CD4-positive, alpha-beta T cell treated with Interleukin-2 at 100 ng/mL for 4 hours (primary cell): ENCODE data around the gene TRIM2.
"Not testable (repeated sequence)": the region's sequence is repeated elsewhere in the genome, so short reads cannot be mapped to it uniquely, and the experiment has no call there.

Experiments used
- DNase-seq: peaks from one replicate; pipeline ENCODE4 v3.0.0-alpha.2; 2020; ENCODE audit warnings: low spot score

TRIM2 gene

DNA sequence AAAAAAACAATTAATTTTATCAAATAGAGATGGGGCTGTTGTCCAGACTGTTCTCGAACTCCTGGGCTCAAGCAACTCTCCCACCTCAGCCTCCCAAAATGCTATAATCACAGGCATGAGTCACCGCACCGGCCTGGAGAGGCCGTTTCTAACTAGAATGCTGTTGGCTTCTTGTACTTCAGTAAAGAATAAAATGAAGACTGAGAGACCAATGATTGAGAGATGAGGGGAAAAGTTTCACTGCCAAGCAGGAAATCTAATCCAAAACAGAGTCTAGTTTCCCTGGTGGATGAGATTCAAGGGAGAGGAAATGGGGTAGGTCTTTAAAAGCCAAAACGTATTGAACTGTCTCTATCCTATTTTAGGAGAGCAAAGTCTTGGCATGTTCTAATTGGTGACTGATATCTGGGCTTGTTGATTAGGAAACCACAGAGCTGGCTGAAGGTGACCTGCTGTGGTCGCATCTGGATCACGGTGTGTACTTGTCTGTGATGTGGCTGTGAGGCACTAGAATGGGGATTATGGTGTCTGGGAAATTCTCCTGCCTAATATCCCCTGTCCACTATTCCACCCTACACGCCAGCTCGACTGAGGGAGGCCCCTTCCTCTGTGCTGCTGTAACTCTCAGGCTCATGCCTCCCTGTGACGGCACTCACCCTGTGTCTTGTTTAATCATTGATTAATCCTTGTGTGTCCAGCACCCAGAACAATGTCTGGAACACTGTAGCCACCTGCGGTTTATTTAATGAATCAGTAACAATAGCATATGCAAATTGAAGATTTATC, 15.0 kb upstream of the TRIM2 start:
- DNase-seq: no peak

DNA sequence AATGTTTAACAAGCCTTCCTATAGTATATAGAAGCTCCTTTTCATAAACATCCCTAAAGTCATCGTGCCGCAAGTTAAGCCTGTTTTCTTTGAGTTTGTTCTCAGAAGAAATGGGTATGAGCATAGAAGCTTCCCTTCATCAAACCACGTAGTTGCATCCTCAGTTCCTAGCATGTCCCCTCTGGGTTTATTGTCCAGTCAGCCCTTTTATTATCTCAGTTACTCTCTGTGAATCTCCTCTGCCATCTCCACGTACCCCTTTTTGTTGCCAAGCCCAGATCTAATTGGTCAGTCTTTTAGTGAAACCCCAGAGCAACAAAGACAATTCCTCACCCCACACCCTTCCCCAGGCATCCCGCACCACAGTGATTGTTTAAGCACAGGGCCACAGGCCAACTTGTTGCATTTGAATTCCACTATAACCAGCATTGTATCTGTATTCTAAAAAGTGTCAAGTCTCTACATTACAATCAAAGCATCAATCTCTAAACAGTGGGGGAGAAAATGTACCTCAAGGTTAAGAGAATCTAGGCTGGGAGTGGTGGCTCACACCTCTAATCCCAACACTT, 12.4 kb upstream of the TRIM2 start:
- no peak for DNase-seq

DNA sequence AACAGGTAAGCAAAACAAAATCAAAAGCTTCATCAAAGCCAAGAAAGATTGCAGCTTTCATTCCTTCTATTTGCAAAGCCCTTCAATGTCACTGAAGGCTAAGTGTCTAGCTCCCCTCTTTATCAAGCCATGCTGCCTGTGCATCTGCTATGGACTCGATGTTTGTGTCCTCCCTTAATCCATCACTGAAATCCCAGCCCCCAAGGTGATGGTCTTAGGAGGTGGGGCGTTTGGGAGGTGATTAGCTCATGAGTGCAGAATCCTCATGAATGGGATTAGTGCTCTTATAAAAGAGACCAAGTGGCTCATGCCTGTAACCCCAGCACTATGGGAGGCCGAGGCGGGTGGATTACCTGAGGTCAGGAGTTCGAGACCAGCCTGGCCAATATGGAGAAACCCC, 6.9 kb upstream of the TRIM2 start:
- DNase-seq: no peak

DNA sequence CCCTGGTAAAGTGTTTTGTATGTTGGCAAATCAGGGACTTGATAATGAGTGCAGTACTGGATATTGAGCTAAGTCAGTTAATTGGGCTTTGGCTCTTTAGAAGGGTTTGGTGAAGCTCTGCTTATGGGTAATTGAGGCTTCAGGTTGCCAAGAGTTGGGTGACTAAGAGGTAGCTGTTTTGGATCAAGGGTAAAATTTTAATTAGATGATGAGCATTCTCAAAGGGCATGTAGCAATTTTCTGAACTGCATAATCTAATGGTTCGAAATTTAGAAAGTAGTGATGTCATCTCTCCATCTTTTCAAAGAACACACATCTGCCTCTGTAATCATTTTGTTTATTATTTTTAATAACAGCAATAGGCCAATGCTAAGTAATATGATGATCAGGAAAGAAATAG, 5.5 kb upstream of the TRIM2 start:
- no peak for DNase-seq

DNA sequence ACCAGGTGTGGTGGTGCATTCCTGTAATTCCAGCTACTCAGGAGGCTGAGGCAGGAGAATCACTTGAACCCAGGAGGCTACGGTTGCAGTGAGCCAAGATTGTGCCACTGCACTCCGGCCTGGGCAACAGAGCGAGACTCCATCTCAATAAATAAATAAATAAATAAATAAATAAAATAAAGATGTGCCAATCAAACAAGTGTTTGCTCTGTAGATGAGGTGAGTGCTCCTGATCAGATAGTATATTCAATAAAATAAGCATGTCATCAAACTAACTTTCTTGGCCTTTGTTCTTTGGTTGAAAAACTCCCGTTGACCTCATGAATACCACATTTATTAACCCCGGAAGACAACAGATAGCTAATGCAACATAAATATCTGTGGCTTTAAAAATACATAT, 497 bp upstream of the TRIM2 start:
- DNase-seq: not testable (repeated sequence)

DNA sequence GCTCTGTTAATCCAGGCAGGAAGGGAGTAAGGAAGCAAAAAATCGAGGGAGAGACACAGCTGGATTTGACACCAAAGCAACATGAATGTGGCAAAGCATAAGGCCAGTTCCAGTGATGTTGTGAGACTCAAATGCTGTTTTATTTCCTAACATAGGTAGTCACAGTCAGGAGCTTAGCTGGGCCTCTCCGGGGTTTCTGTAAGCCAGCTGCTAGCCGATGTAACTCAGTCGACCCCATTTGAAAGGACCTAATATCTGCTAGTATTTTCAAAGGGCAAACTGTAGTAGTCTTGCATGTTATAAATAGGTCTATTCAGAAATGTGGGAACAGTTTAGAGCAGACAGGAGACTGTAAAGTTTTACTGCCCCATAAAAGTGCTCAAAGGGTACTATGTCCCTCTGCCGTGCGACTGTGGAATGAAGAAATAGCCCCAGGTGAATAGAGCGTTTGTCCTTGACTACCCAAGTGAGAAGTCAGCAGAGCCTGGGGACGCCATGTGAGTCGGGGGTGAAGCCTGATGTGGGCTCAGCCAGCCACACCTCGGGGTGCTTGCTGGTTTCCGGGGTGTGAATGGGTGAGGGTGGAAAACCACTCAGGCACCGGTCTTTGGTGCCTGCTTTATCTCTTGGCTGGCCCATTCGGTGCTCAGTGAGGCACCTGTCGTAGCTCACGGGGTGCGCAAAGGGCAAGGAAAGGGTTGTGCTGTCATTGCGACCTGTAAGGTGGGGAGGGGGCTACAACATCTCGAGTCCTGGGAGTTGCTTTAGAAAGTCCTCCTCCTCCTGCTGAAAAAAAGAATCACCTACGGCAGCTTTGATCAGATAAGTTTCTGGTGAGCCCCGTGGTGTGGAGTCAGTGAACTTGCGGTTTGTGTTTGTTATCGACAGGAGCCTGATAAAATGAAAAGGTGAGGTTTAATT, 745 bp downstream of the TRIM2 start:
- DNase-seq: peak; percentile 48

DNA sequence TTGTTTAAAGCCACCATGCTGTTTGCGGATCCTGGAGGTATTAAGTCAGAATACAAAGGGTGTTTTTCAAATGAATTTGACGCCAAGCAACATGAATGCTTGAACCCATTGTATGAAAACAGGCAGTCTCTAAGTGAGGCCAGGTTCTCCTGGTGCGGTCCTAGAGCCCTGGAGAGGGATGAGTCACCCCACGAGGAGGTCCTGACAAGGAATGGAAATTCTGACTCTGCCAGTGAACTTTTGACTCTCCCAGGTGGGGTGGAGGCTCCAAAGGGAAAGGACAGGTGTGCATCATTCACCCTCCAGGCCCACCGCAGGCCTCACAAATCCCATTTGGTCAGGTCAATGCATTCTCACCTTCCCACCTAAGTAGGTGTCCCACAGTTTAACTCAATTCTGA, 1.5 kb downstream of the TRIM2 start:
- peak; percentile 14 for DNase-seq

DNA sequence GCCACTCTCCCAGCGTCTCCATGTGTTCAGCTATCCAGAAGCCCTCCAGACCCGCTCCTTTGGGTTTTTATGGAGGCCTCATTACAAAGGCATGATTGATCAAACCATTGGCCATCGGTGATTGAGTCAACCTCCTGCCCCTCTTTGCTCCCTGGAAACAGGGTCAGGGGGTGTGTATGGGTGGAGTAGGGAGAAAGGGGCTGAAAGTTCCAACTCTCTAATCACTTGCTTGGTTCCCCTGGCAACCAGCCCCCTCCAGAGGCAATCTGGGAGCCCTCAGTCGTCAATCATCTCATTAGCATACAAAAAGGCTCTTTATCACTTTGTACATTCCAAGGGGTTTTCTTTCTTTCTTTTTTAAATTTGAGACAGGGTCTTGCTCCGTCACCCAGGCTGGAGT, 2.3 kb downstream of the TRIM2 start:
- DNase-seq: no peak

DNA sequence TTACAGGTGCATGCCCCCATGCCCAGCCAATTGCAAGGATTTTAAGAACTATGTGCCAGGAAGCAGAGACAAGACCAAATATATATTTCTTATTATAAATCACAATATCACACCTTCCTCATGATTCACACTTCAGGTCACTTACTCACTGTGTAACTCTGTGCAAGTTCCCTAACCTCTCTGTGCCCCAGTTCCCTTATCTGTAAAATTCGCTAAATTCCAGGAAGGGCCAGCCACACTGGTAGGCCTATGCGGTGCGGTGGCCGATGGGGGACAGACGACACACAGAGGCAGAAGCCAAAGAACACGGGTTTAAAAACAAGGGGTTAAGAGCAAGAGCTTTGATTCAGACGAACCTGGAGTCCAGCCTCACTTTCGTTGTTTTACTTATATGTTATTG, 2.8 kb downstream of the TRIM2 start:
- DNase-seq: no peak

DNA sequence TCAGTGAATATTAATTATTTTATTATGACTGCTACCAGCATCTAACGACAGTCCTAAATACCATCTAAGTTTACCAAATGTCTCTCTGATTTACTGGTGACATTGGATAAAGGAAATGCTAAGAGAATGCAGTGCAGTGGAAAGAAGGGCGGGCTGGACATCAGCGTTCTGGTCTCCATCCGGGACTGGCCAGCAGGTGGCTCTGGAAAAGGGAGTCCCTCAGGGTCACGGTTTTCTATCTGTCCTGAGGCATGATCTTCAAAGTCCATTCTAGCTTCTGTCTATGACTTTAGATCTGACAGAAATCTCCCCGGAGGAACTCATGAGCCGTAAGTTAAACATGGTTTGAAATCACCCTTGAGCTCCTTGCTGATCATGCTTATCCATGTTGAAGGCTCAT, 3.3 kb downstream of the TRIM2 start:
- DNase-seq: no peak

DNA sequence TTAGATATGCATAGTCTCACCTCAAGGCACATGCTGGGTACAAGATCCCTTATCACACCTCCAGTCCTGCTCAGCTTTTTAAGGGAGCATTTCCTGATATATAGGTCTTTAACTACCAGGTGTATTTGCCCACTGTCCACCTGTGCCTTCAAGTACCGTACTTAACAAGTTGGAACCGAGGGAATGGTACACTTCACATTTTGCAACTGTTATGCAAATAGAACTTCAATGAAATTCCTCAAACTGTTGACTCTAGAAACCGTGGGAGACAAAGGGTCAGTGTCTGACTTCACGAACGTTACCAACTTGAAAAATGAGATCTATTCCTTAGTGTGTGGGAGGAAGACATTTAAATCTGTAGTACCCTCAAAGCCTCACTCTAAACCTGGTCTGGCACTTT, 5.2 kb downstream of the TRIM2 start:
- DNase-seq: no peak

DNA sequence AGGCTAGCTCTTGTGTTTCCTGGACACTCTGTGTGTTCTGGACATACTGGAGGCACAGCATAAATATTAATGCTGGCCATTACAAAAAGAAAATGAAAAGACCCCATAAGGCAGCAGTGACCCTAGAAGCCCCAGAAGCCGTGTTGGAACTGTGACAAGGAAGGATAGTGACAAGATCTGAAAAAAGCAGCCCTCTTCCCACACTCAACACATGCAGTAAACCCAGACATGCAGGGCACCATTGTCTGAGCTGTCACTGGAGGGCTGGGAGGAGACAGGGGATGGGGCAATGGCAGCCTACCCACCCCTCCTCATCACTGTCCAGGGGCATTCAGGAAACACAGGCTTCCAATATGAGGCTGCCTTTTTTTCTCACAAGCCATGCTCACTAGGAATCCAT, 6.5 kb downstream of the TRIM2 start:
- DNase-seq: no peak

DNA sequence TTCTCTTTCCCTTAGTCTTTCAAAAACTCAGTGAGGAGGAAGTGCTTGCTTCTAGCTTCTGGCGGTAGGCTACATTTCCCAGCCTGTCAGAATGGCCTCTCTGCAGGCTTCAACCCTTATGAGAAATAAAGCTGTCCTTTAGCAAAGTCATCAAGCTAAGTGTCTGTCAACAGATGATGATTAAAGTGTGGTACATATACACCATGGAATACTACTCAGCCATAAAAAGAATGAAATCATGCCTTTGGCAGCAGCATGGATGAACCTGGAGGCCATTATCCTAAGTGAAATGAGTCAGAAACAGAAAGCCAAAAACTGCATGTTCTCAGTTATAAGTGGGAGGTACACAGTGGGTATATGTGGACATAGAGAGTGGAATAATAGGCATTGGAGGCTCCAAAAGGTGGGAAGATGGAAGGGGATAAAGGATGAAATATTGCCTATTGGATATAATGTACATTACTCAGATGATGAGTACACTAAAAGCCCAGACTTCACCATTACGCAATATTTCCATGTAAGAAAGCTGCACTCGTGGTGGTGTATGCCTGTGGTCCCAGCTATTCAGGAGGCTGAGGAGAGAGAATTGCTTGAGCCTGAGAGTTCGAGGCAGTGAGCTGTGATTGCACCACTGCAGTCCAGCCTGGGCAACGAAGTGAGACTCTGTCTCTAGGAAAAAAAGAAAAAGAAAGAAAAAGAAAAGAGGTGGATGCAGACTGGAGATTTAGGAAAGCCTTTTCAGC, 7.9 kb downstream of the TRIM2 start:
- DNase-seq: no peak

DNA sequence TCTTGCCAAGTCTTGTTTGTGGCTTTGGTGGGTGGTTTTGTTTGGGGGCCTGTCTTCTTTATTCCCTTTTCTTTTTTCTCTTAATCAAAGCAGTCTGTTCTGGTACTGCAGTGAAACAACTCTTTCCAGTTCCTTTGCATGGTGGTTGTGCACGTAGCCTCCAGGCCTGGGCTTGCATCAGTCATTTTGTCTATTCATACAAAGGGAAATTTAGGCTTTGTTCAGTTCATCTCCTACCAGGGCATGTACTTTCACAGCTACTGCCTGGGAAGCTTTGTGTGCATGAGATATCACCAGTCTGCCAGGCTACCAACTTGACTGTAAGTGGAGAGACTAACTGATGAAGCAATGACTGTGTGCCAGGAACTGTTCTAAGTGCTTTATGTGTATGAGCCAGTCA, 8.5 kb downstream of the TRIM2 start:
- no peak for DNase-seq

DNA sequence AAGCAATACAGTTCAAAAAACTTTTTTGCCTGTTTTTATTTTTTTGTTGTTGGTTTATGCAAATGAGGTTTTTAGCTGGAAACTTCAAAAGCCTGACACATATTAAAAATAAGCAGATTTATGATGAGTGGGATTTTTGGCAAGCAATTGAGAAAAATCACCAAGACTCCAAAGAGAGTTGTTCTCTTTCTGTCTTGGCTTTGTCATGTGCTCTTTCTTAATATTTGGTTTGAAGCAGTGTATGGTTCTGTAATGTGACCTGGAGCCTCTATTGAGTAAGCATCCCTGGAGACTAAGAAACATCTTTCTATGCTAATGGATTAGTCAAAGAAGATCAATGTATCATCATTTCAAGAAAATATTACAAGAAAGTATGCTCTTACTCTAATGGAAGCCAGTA, 11.7 kb downstream of the TRIM2 start:
- no peak for DNase-seq

DNA sequence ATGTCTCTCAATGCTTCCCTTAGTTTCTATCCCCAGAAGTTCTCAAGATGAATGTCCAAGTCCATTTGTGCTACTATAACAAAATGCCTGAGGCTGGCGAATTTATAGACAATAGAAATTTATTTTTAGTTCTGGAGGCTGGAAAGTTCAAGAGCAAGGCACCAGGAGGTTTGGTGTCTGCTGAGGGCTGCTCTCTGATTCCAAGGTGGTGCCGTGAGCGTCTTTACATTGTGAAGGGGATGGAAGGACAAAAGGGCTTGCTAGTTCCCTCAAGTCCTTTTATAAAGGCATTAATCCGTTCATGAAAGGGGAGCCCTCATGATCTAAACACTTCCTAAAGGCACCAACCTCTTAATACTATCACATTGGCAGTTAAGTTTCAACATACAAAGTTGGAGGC, 12.3 kb downstream of the TRIM2 start:
- DNase-seq: no peak

DNA sequence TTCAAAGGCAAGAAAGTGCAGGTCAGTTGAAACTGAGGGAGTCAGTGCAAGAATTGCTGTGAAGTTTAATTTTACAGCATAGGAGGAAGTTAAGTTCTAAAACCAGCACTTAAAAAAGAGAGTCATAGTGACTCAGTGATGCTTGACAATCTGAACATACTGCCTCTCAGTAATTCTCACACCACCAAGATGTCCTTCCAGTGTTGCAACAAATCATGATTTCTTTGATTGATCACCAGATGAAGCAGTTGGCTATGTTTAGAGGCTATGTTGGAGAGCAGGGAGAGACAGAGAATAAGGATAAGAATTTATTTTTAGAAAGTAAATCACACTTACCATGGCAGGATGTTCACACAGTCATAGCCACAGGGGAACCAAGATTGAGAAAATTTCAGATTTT, 13.2 kb downstream of the TRIM2 start:
- no peak for DNase-seq

DNA sequence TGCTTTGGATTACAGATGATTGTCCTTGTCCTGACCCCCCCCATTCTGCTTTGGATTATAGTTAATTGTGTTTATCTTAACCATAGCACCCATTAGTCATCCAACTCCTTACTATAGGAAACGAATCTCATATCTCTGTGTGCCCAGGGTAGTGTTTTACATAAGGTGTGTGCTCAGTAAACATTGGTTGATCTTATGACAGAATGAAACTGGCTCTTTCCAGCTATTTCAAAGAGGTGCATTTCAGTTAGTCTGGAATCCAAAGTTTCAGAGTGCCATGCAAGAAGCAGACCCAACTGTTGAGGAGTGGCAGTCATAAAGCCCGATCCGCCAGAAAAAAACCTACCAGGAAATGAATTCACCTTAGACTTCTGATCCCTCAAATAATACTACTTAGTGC, 14.7 kb downstream of the TRIM2 start:
- DNase-seq: no peak

DNA sequence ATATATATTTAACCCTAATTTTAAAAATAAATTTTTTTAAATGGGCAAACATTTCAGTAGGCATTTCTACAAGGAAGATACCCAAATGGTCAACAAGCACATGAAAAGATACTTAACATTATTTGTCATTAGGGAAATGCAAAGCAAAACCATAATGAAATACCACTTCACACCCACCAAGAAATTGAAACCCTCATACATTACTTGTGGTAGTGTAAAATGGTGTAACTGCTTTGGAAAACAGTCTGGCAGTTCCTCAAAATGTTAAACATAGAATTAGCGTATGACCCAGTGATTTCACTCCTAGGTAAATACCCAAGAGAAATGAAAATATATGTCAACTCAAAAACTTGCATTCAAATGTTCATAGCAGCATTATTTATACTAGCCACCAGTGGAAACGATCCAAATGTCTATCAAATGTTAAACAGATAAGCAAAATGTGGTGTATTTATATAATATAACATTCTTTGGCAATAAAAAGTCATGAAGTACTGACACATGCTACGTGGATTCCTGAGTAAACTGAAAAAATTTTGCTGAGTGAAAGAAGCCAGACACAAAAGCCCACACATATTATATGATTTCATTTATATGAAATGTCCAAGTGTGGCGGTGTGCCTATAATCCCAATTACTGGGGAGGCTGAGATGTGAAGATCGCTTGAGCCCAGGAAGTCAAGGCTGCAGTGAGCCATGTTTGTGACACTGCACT, 16.6 kb downstream of the TRIM2 start:
- DNase-seq: no peak

DNA sequence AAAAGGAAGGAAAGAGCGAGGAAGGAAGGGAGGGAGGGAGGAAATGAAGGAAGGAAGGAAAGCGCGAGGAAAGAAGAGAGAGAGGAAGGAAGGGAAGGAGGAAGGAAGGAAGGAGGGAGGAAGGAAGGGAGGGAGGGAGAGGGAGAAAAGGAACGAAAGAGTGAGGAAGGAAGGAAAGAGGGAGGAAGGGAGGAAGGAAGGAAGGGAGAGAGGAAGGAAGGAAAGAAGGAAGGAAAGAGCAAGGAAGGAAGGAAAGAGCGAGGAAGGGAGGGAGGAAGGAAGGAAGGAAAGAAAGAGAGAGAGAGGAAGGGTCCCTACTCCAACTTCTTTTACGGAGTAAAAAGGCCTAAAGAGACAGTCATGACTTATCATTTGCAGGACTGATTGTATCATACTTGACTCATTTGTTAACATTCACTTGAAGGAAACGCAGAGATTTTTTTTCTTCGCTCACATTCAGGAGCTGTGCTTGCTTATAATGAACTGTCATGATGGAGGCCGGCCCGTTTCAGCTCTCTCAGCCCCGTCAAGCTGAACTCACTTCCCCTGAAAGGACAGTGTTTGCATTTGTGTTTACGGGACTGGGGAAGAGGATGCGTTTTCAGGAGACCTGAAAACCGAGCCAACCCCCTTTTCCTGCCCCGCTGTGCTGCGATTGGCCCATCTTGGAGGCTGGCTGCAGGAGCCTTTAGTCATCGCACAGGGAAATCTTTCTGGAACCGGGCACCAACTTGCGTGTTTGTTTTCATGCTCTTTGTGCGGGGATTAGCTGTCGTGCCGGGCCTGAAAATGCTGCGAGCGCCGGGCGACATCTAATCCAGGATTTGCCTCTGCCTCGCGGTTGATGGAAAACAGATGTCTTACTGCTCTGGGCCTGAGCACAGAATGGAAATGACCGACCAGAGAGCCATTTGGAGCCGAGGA, 17.8 kb downstream of the TRIM2 start:
- DNase-seq: peak; percentile 34
